Neural progenitor cell (in vitro differentiated cells): ENCODE data around the gene PDSS1. TPM values are rescaled to one million over a fixed set of nuclear protein-coding genes. Genes with fewer than 3 reads are reported as not detected.

Source experiments
- DNase-seq: peaks from one replicate; pipeline ENCODE4 v3.0.0-alpha.2; 2016; ENCODE audit warnings: low spot score
- H2AFZ ChIP-seq: fragments of 200-600 bp; sonication (generic); replicated peaks from 2 replicates; pipeline ENCODE4 v1.6.1; 2016; ENCODE audit warnings: antibody characterized with exemption
- H3F3A ChIP-seq: fragments of 200-600 bp; sonication (generic); 2 replicates; pipeline ENCODE4 v1.6.1; 2016; ENCODE audit warnings: antibody characterized with exemption, low read depth
- H3K27ac ChIP-seq: fragments of 200-600 bp; sonication (generic); 2 replicates; pipeline ENCODE4 v1.5.1; 2016; ENCODE audit warnings: mild to moderate bottlenecking
- H3K27me3 ChIP-seq: fragments of 200-600 bp; sonication (generic); 2 replicates; pipeline ENCODE4 v1.6.1; 2016; ENCODE audit warnings: mild to moderate bottlenecking, moderate library complexity
- H3K36me3 ChIP-seq: fragments of 200-600 bp; sonication (generic); 2 replicates; pipeline ENCODE4 v1.5.1; 2016
- H3K4me1 ChIP-seq: fragments of 200-600 bp; sonication (generic); 2 replicates; pipeline ENCODE4 v1.6.1; 2016; ENCODE audit warnings: mixed run types
- H3K4me2 ChIP-seq: fragments of 200-600 bp; sonication (generic); 2 replicates; pipeline ENCODE4 v1.6.1; 2016
- H3K4me3 ChIP-seq: fragments of 200-600 bp; sonication (generic); 2 replicates; pipeline ENCODE4 v1.5.1; 2016
- H3K79me2 ChIP-seq: fragments of 200-600 bp; sonication (generic); 2 replicates; pipeline ENCODE4 v1.6.1; 2016; ENCODE audit warnings: low read depth
- H3K9ac ChIP-seq: fragments of 200-600 bp; sonication (generic); 2 replicates; pipeline ENCODE4 v1.6.1; 2016
- H3K9me3 ChIP-seq: fragments of 200-600 bp; sonication (generic); 2 replicates; pipeline ENCODE4 v1.5.1; 2016; ENCODE audit warnings: low read depth
- H4K20me1 ChIP-seq: fragments of 200-600 bp; sonication (generic); 2 replicates; pipeline ENCODE4 v1.6.1; 2016; ENCODE audit warnings: low read depth
- H3K27ac Mint-ChIP-seq: 3 replicates; pipeline ENCODE4 v1.8.0; 2021; ENCODE audit warnings: mixed read lengths
- H3K27me3 Mint-ChIP-seq: 2 replicates; pipeline ENCODE4 v1.8.0; 2022; ENCODE audit warnings: low read depth, mild to moderate bottlenecking, inconsistent platforms, moderate library complexity, mixed read lengths; ENCODE audit not compliant: insufficient read depth
- H3K36me3 Mint-ChIP-seq: 3 replicates; pipeline ENCODE4 v1.8.0; 2021; ENCODE audit warnings: mixed read lengths
- H3K4me1 Mint-ChIP-seq: 3 replicates; pipeline ENCODE4 v1.8.0; 2021; ENCODE audit warnings: mixed read lengths
- H3K4me3 Mint-ChIP-seq: 3 replicates; pipeline ENCODE4 v1.8.0; 2021; ENCODE audit warnings: mild to moderate bottlenecking, moderate library complexity, mixed read lengths
- H3K9me3 Mint-ChIP-seq: 3 replicates; pipeline ENCODE4 v1.8.0; 2020; ENCODE audit warnings: mixed read lengths
- CTCF ChIP-seq: fragments of 200-600 bp; sonication (generic); IDR thresholded peaks from 2 replicates; pipeline ENCODE4 v1.5.1; 2017; ENCODE audit warnings: antibody characterized with exemption, mild to moderate bottlenecking
- EZH2 ChIP-seq: fragments of 200-600 bp; sonication (generic); IDR thresholded peaks from 2 replicates; pipeline ENCODE4 v1.6.1; 2017; ENCODE audit warnings: antibody characterized with exemption, mild to moderate bottlenecking, moderate library complexity
- EZH2phosphoT487 ChIP-seq: fragments of 200-600 bp; sonication (generic); IDR thresholded peaks from 2 replicates; pipeline ENCODE4 v1.6.1; 2017; ENCODE audit warnings: antibody characterized with exemption
- total RNA-seq: library from RNA; depleted of rRNA; stranded (reverse); fragments of >200 nt; gene quantifications from 2 replicates; pipeline ENCODE4 v1.2.3, GENCODE V29; 2015; ENCODE audit warnings: low replicate concordance

PDSS1 gene
- total RNA-seq, 1 donor from 2014 or later, result 17.2 TPM

GRCh38 chr10:26714415-26715136 is 17.1 kb downstream of the PDSS1 start:
- H4K20me1 ChIP-seq, result no peaks in the 10 kb centered on the region
- Mint-ChIP-seq H3K4me1 (no peaks in the 10 kb centered on the region), H3K27ac (no peak overlapping the region), H3K27me3 (peaks cover 2% of the 10 kb centered on the region), H3K36me3 (peaks cover 10% of the 10 kb centered on the region), H3K4me3 (no peak overlapping the region), H3K9me3 (no peaks in the 10 kb centered on the region)
- H3K4me3 ChIP-seq, result no peak overlapping the region
- H3K27me3 ChIP-seq, result no peaks in the 10 kb centered on the region
- TF ChIP-seq CTCF (no peak), EZH2phosphoT487 (no peak), EZH2 (no peak)
- no peak overlapping the region for H3K9ac ChIP-seq
- H3K36me3 ChIP-seq, result no peaks in the 10 kb centered on the region
- no peaks in the 10 kb centered on the region for H3K79me2 ChIP-seq
- H3K4me1 ChIP-seq, result no peaks in the 10 kb centered on the region
- DNase-seq, result no peak
- H3F3A ChIP-seq, result no peaks in the 10 kb centered on the region
- H2AFZ ChIP-seq, result no peak overlapping the region
- H3K4me2 ChIP-seq, result no peak overlapping the region
- H3K27ac ChIP-seq, result no peak overlapping the region
- H3K9me3 ChIP-seq, result no peaks in the 10 kb centered on the region

- Mint-ChIP-seq H3K9me3 (no peaks in the 10 kb centered on the region), H3K4me3 (no peak overlapping the region), H3K36me3 (peaks cover 10% of the 10 kb centered on the region), H3K27me3 (no peaks in the 10 kb centered on the region), H3K27ac (no peak overlapping the region), H3K4me1 (no peaks in the 10 kb centered on the region)
- Histone ChIP-seq H3K4me3 (no peak overlapping the region), H3K4me1 (no peaks in the 10 kb centered on the region), H2AFZ (no peak overlapping the region), H3F3A (no peaks in the 10 kb centered on the region), H3K79me2 (no peaks in the 10 kb centered on the region), H4K20me1 (no peaks in the 10 kb centered on the region), H3K27ac (no peak overlapping the region), H3K4me2 (no peak overlapping the region), H3K9ac (no peak overlapping the region), H3K27me3 (no peaks in the 10 kb centered on the region), H3K36me3 (no peaks in the 10 kb centered on the region), H3K9me3 (no peaks in the 10 kb centered on the region)
- no peak for TF ChIP-seq CTCF
- TF ChIP-seq EZH2phosphoT487, result no peak
- TF ChIP-seq EZH2, result no peak
- no peak for DNase-seq
Observed at GRCh38 chr10:26715137-26715487, 17.6 kb downstream of the PDSS1 start.

GRCh38 chr10:26717476-26717875 is 20.0 kb downstream of the PDSS1 start:
- H4K20me1 ChIP-seq, result no peaks in the 10 kb centered on the region
- no peak for DNase-seq
- no peak overlapping the region for H3K4me2 ChIP-seq
- H3K9ac ChIP-seq, result no peak overlapping the region
- no peaks in the 10 kb centered on the region for H3F3A ChIP-seq
- Mint-ChIP-seq H3K27me3 (no peaks in the 10 kb centered on the region), H3K4me1 (no peaks in the 10 kb centered on the region), H3K27ac (no peak overlapping the region), H3K36me3 (peaks cover 10% of the 10 kb centered on the region), H3K4me3 (no peak overlapping the region), H3K9me3 (no peaks in the 10 kb centered on the region)
- no peaks in the 10 kb centered on the region for H3K9me3 ChIP-seq
- H3K4me1 ChIP-seq, result no peaks in the 10 kb centered on the region
- H3K36me3 ChIP-seq, result no peaks in the 10 kb centered on the region
- H2AFZ ChIP-seq, result no peak overlapping the region
- TF ChIP-seq CTCF (no peak), EZH2 (no peak), EZH2phosphoT487 (no peak)
- no peak overlapping the region for H3K4me3 ChIP-seq
- no peaks in the 10 kb centered on the region for H3K27me3 ChIP-seq
- H3K27ac ChIP-seq, result no peak overlapping the region
- no peaks in the 10 kb centered on the region for H3K79me2 ChIP-seq
